Tibial nerve (tissue), 4 donors: Measurements from ENCODE around the gene TTC28. TPM values are rescaled to one million over a fixed set of nuclear protein-coding genes. Genes with fewer than 3 reads are reported as not detected.
A peak's percentile ranks its signal among the peaks of the same experiment; 100 is the strongest.

Source experiments
- DNase-seq, 2 donors: peaks; one replicate each; pipeline ENCODE4 v3.0.0-alpha.2; 2019; ENCODE audit warnings: low spot score in 2 of 2
- H3K27ac ChIP-seq, 4 donors: fragments of 200-600 bp; sonication (generic) in 3 of 4; one replicate each; pipeline ENCODE4 v1.5.1; 2017 to 2019; ENCODE audit warnings: mild to moderate bottlenecking in 1 of 4
- H3K27me3 ChIP-seq, 2 donors: fragments of 200-600 bp; sonication (generic) in 1 of 2; one replicate each; pipeline versions ENCODE4 v1.5.1 to v1.6.0; 2017 to 2019
- H3K36me3 ChIP-seq, 3 donors: fragments of 200-600 bp; sonication (generic); one replicate each; pipeline ENCODE4 v1.5.1; 2018 to 2019
- H3K4me1 ChIP-seq, 4 donors: fragments of 200-600 bp; sonication (generic) in 3 of 4; one replicate each; pipeline ENCODE4 v1.5.1; 2017 to 2019
- H3K4me3 ChIP-seq, 4 donors: fragments of 200-600 bp; sonication (generic) in 3 of 4; one replicate each; pipeline ENCODE4 v1.5.1; 2017 to 2019; ENCODE audit warnings: mild to moderate bottlenecking in 1 of 4, moderate library complexity in 1 of 4
- H3K9me3 ChIP-seq, 4 donors: fragments of 200-600 bp; sonication (generic) in 3 of 4; one replicate each; pipeline ENCODE4 v1.5.1; 2017 to 2019
- CTCF ChIP-seq, 5 experiments: fragments of 200-600 bp in 3 of 5; fragments of 450-650 bp in 2 of 5; sonication (generic) in 3 of 5; IDR thresholded peaks; one replicate each; pipeline ENCODE4 v1.5.1; 2016 to 2019; ENCODE audit warnings: antibody characterized with exemption in 5 of 5, mild to moderate bottlenecking in 3 of 5, moderate library complexity in 2 of 5
- EP300 ChIP-seq, 2 donors: sonication (generic); formaldehyde crosslinking; IDR thresholded peaks; one replicate each; pipeline ENCODE4 v1.6.1; 2017; ENCODE audit warnings: antibody characterized with exemption in 2 of 2, mild to moderate bottlenecking in 1 of 2
- POLR2A ChIP-seq, 2 donors: fragments of 450-650 bp; IDR thresholded peaks; one replicate each; pipeline ENCODE4 v1.6.1; 2017; ENCODE audit warnings: antibody characterized with exemption in 2 of 2, mild to moderate bottlenecking in 2 of 2, moderate library complexity in 2 of 2
- WGBS, 2 donors: methylation state at CpG; one replicate each; pipeline ENCODE4 v1.1.5; 2018; 5-methylcytosine and 5-hydroxymethylcytosine counted together
- total RNA-seq, 4 donors: library from RNA; depleted of rRNA; stranded (reverse); fragments of >200 nt; gene quantifications; one replicate each; pipeline ENCODE4 v1.1.0, GENCODE V29; 2016

TTC28 gene
- total RNA-seq, 4 donors from 2014 or later = 83.9 to 177 (median 128) TPM

- no peak for DNase-seq
- Histone ChIP-seq H3K9me3 (no peaks in the 10 kb centered on the region), H3K27me3 (no peaks in the 10 kb centered on the region), H3K27ac (no peak overlapping the region), H3K36me3 (peaks cover 0 to 3% (median 0%) of the 10 kb centered on the region in 3 donors), H3K4me3 (no peak overlapping the region), H3K4me1 (peaks cover 0 to 23% (median 0%) of the 10 kb centered on the region in 4 donors)
- WGBS, 2 donors = 74 to 77% methylated on average over 2 of the region's 2 CpGs
- TF ChIP-seq EP300 (IDR thresholded peaks at IDR 0.05) = no peak
- no peak for TF ChIP-seq POLR2A (IDR thresholded peaks at IDR 0.05)
- no peak for TF ChIP-seq CTCF (IDR thresholded peaks at IDR 0.05)
Observed at GRCh38 chr22:28269277-28269676, 410.4 kb downstream of the TTC28 start.

- H3K4me1 ChIP-seq = peaks cover 0 to 23% (median 0%) of the 10 kb centered on the region in 4 donors
- DNase-seq = no peak
- H3K36me3 ChIP-seq = peaks cover 0 to 7% (median 0%) of the 10 kb centered on the region in 3 donors
- TF ChIP-seq EP300 (IDR thresholded peaks at IDR 0.05) (no peak), CTCF (IDR thresholded peaks at IDR 0.05) (no peak)
- no peaks in the 10 kb centered on the region for H3K27me3 ChIP-seq
- no peak overlapping the region for H3K27ac ChIP-seq
- no peaks in the 10 kb centered on the region for H3K9me3 ChIP-seq
- 73 to 78% methylated on average over 5 of the region's 5 CpGs for WGBS, 2 donors
- H3K4me3 ChIP-seq = no peak overlapping the region
Observed at GRCh38 chr22:28268850-28269249, 410.8 kb downstream of the TTC28 start.

GRCh38 chr22:28268171-28268570 is 411.5 kb downstream of the TTC28 start:
- Histone ChIP-seq H3K4me3 (no peak overlapping the region), H3K4me1 (peaks cover 0 to 23% (median 0%) of the 10 kb centered on the region in 4 donors), H3K9me3 (no peaks in the 10 kb centered on the region), H3K36me3 (peaks cover 0 to 9% (median 0%) of the 10 kb centered on the region in 3 donors), H3K27ac (no peak overlapping the region), H3K27me3 (no peaks in the 10 kb centered on the region)
- TF ChIP-seq CTCF (IDR thresholded peaks at IDR 0.05) (no peak), EP300 (IDR thresholded peaks at IDR 0.05) (no peak), POLR2A (IDR thresholded peaks at IDR 0.05) (no peak)
- DNase-seq = peak in 1 of 2 donors; percentile 9
- 75 to 78% methylated on average over 3 of the region's 3 CpGs for whole genome bisulfite sequencing, 2 donors

GRCh38 chr22:28260619-28261018 is 419.0 kb downstream of the TTC28 start:
- H3K9me3 ChIP-seq = no peaks in the 10 kb centered on the region
- no peak for DNase-seq
- no peak overlapping the region for H3K27ac ChIP-seq
- H3K36me3 ChIP-seq = peaks cover 0 to 9% (median 0%) of the 10 kb centered on the region in 3 donors
- no peaks in the 10 kb centered on the region for H3K27me3 ChIP-seq
- peaks cover 0 to 18% (median 4%) of the 10 kb centered on the region in 4 donors for H3K4me1 ChIP-seq
- TF ChIP-seq EP300 (IDR thresholded peaks at IDR 0.05) (no peak), POLR2A (IDR thresholded peaks at IDR 0.05) (no peak), CTCF (IDR thresholded peaks at IDR 0.05) (no peak)
- H3K4me3 ChIP-seq = no peak overlapping the region
- WGBS, 2 donors = 88 to 96% methylated on average over 2 of the region's 2 CpGs

GRCh38 chr22:28259774-28260312 is 419.8 kb downstream of the TTC28 start:
- DNase-seq = no peak
- peaks cover 0 to 18% (median 4%) of the 10 kb centered on the region in 4 donors for H3K4me1 ChIP-seq
- H3K27ac ChIP-seq = no peak overlapping the region
- H3K4me3 ChIP-seq = no peak overlapping the region
- WGBS, 2 donors = 43 to 44% methylated on average over 2 of the region's 2 CpGs
- peaks cover 0 to 9% (median 0%) of the 10 kb centered on the region in 3 donors for H3K36me3 ChIP-seq
- no peaks in the 10 kb centered on the region for H3K27me3 ChIP-seq
- TF ChIP-seq CTCF (IDR thresholded peaks at IDR 0.05) = no peak
- TF ChIP-seq POLR2A (IDR thresholded peaks at IDR 0.05) = no peak
- TF ChIP-seq EP300 (IDR thresholded peaks at IDR 0.05) = no peak
- H3K9me3 ChIP-seq = no peaks in the 10 kb centered on the region
